ENCODE measurements around the gene HACD2.

- no peak for TF ChIP-seq POLR2A (IDR thresholded peaks at IDR 0.05)
- no peak for TF ChIP-seq CTCF (IDR thresholded peaks at IDR 0.05)
Measured at GRCh38 chr3:123524981-123525380, 59.9 kb downstream of the HACD2 start.

Measured in testis (tissue), 2 donors.